CD4-positive, CD25-positive, alpha-beta regulatory T cell (primary cell): Measurements from ENCODE around the gene PNLIPRP1. TPM values are rescaled to one million over a fixed set of nuclear protein-coding genes. Genes with fewer than 3 reads are reported as not detected.

ENCODE experiments used
- ATAC-seq, 2 donors: fragments of 150-1000 bp; cut with Tn5 transposase; one replicate each; pipeline ENCODE4 v1.10.0; 2021; ENCODE audit warnings: low read depth in 2 of 2, moderate number of reproducible peaks in 2 of 2, moderate library complexity in 1 of 2
- DNase-seq, 3 donors: peaks; one replicate each; pipeline versions ENCODE4 v3.0.0 to v3.0.0-alpha.2; 2012 to 2022; ENCODE audit warnings: mixed read lengths in 1 of 3
- H3K27ac ChIP-seq: one replicate; pipeline ENCODE4 v1.7.0; 2013; ENCODE audit warnings: mild to moderate bottlenecking, low read length; ENCODE audit not compliant: insufficient read depth, poor library complexity, severe bottlenecking
- H3K27me3 ChIP-seq: one replicate; pipeline ENCODE4 v1.7.0; 2013; ENCODE audit warnings: low read length; ENCODE audit not compliant: control insufficient read depth, insufficient read depth
- H3K36me3 ChIP-seq: one replicate; pipeline ENCODE4 v1.7.0; 2013; ENCODE audit warnings: mild to moderate bottlenecking, low read length, moderate library complexity; ENCODE audit not compliant: control insufficient read depth, insufficient read depth
- H3K4me1 ChIP-seq: 2 replicates; pipeline ENCODE4 v1.7.0; 2013; ENCODE audit warnings: mild to moderate bottlenecking, low read length; ENCODE audit not compliant: insufficient read depth, control insufficient read depth, poor library complexity, severe bottlenecking
- H3K4me3 ChIP-seq: one replicate; pipeline ENCODE4 v1.7.0; 2013; ENCODE audit warnings: low read depth, mild to moderate bottlenecking, low read length, moderate library complexity
- H3K9me3 ChIP-seq, 2 experiments: 1 replicate in 1 of 2; 2 replicates in 1 of 2; pipeline ENCODE4 v1.7.0; 2013; ENCODE audit warnings: low read length in 2 of 2, mild to moderate bottlenecking in 1 of 2, moderate library complexity in 1 of 2; ENCODE audit not compliant: control insufficient read depth in 2 of 2
- H3K27ac Mint-ChIP-seq, 3 donors: one replicate each; pipeline ENCODE4 v1.8.0; 2020 to 2022; ENCODE audit warnings: mild to moderate bottlenecking in 3 of 3, mixed read lengths in 3 of 3, moderate library complexity in 2 of 3
- H3K27me3 Mint-ChIP-seq: one replicate; pipeline ENCODE4 v1.8.0; 2022; ENCODE audit warnings: mild to moderate bottlenecking, mixed read lengths
- H3K36me3 Mint-ChIP-seq: one replicate; pipeline ENCODE4 v1.8.0; 2020; ENCODE audit warnings: mixed read lengths
- H3K4me1 Mint-ChIP-seq, 4 donors: one replicate each; pipeline ENCODE4 v1.8.0; 2020 to 2022; ENCODE audit warnings: mixed read lengths in 4 of 4, mild to moderate bottlenecking in 1 of 4
- H3K4me3 Mint-ChIP-seq, 4 donors: one replicate each; pipeline ENCODE4 v1.8.0; 2020 to 2022; ENCODE audit warnings: mild to moderate bottlenecking in 4 of 4, mixed read lengths in 4 of 4, moderate library complexity in 3 of 4
- H3K9me3 Mint-ChIP-seq, 7 donors: one replicate each; pipeline ENCODE4 v1.8.0; 2020 to 2022; ENCODE audit warnings: mixed read lengths in 7 of 7, mild to moderate bottlenecking in 3 of 7, moderate library complexity in 2 of 7
- polyA plus RNA-seq, 4 donors: library from polyadenylated mRNA; unstranded; fragments of 300-500 nt; fragmentation: Illumina TruSeq; gene quantifications; one replicate each; pipeline ENCODE4 v1.2.3, GENCODE V29; 2021
- total RNA-seq: library from RNA; stranded (reverse); gene quantifications from one replicate; pipeline ENCODE4 v1.2.3, GENCODE V29; 2022

Gene PNLIPRP1
- total and polyA plus RNA-seq, 5 donors from 2014 or later, result not detected

DNA sequence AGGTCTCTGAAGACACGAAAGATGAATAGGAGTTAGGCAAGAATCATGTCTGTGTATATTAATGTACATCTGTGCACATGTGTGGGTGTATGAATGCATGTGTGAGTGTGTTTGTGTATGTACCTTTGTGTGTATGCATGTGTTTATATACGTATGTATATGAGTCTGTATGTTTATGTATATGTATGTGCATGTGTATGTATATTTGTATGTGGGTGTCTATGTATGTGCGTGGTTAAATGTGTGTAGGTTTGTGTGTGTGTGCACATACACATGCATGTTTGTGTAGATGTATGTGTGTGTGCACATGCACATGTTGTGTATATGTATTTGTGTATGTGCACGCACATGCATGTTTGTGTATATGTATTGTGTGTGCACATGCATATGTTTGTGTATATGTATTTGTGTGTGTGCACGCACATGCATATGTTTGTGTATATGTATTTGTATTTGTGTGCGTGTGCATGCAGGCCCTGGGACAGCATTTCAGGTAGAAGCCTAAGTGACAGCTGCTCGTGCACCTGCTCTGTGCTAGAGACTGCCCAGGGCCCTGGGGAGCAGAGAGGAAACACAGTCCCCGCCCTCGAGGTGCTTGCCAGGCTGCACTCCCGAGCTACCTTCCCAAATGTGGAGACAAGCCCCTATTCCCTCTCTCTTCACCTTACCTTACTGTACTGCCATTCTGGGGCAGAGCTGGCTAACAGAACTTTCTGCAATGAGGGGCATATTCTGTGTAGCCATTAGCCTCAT is 12.1 kb downstream of the PNLIPRP1 start:
- no peak overlapping the region for H3K4me3 Mint-ChIP-seq
- no peaks in the 10 kb centered on the region for H3K4me1 ChIP-seq
- H3K36me3 Mint-ChIP-seq, result no peaks in the 10 kb centered on the region
- H3K9me3 ChIP-seq, result no peaks in the 10 kb centered on the region
- H3K36me3 ChIP-seq, result no peaks in the 10 kb centered on the region
- no peak overlapping the region for H3K4me3 ChIP-seq
- peaks cover 6% of the 10 kb centered on the region for H3K27me3 Mint-ChIP-seq
- ATAC-seq (no peak), DNase-seq (no peak)
- H3K4me1 Mint-ChIP-seq, result no peaks in the 10 kb centered on the region
- no peak overlapping the region for H3K27ac ChIP-seq
- no peaks in the 10 kb centered on the region for H3K27me3 ChIP-seq
- H3K9me3 Mint-ChIP-seq, result peaks cover 0 to 3% (median 0%) of the 10 kb centered on the region in 7 donors
- H3K27ac Mint-ChIP-seq, result no peak overlapping the region

GRCh38 chr10:116606061-116606483 is 15.3 kb downstream of the PNLIPRP1 start:
- no peaks in the 10 kb centered on the region for H3K9me3 ChIP-seq
- Mint-ChIP-seq H3K9me3 (peaks cover 0 to 3% (median 0%) of the 10 kb centered on the region in 7 donors), H3K36me3 (no peaks in the 10 kb centered on the region), H3K4me3 (no peak overlapping the region), H3K27ac (no peak overlapping the region), H3K27me3 (peaks cover 15% of the 10 kb centered on the region), H3K4me1 (no peaks in the 10 kb centered on the region)
- H3K27ac ChIP-seq, result no peak overlapping the region
- ATAC-seq (no peak), DNase-seq (no peak)
- H3K36me3 ChIP-seq, result no peaks in the 10 kb centered on the region
- no peaks in the 10 kb centered on the region for H3K27me3 ChIP-seq
- no peaks in the 10 kb centered on the region for H3K4me1 ChIP-seq
- no peak overlapping the region for H3K4me3 ChIP-seq

GRCh38 chr10:116607336-116607735 is 16.6 kb downstream of the PNLIPRP1 start:
- no peak overlapping the region for H3K27ac Mint-ChIP-seq
- H3K9me3 Mint-ChIP-seq, result peaks cover 0 to 3% (median 0%) of the 10 kb centered on the region in 7 donors
- Histone ChIP-seq H3K27me3 (no peaks in the 10 kb centered on the region), H3K4me1 (no peaks in the 10 kb centered on the region), H3K9me3 (no peaks in the 10 kb centered on the region), H3K36me3 (no peaks in the 10 kb centered on the region), H3K4me3 (no peak overlapping the region), H3K27ac (no peak overlapping the region)
- no peak for ATAC-seq
- no peak for DNase-seq
- no peaks in the 10 kb centered on the region for H3K36me3 Mint-ChIP-seq
- no peaks in the 10 kb centered on the region for H3K4me1 Mint-ChIP-seq
- H3K27me3 Mint-ChIP-seq, result peaks cover 15% of the 10 kb centered on the region
- no peak overlapping the region for H3K4me3 Mint-ChIP-seq

GRCh38 chr10:116608686-116609594 is 18.2 kb downstream of the PNLIPRP1 start:
- Histone ChIP-seq H3K27me3 (no peaks in the 10 kb centered on the region), H3K9me3 (no peaks in the 10 kb centered on the region), H3K27ac (no peak overlapping the region), H3K4me3 (no peak overlapping the region), H3K4me1 (no peaks in the 10 kb centered on the region), H3K36me3 (no peaks in the 10 kb centered on the region)
- Mint-ChIP-seq H3K4me3 (no peak overlapping the region), H3K27me3 (peaks cover 15% of the 10 kb centered on the region), H3K36me3 (no peaks in the 10 kb centered on the region), H3K4me1 (no peaks in the 10 kb centered on the region), H3K9me3 (peaks cover 0 to 3% (median 0%) of the 10 kb centered on the region in 7 donors), H3K27ac (peak overlapping the region in 1 of 3 donors; percentile 10)
- ATAC-seq (no peak), DNase-seq (no peak)

GRCh38 chr10:116610443-116611152 is 19.8 kb downstream of the PNLIPRP1 start:
- Histone ChIP-seq H3K4me3 (no peak overlapping the region), H3K9me3 (no peaks in the 10 kb centered on the region), H3K4me1 (no peaks in the 10 kb centered on the region), H3K36me3 (no peaks in the 10 kb centered on the region), H3K27me3 (no peaks in the 10 kb centered on the region), H3K27ac (no peak overlapping the region)
- ATAC-seq (no peak), DNase-seq (no peak)
- Mint-ChIP-seq H3K27me3 (peaks cover 10% of the 10 kb centered on the region), H3K4me1 (no peaks in the 10 kb centered on the region), H3K4me3 (no peak overlapping the region), H3K9me3 (peaks cover 0 to 3% (median 0%) of the 10 kb centered on the region in 7 donors), H3K27ac (no peak overlapping the region), H3K36me3 (no peaks in the 10 kb centered on the region)

DNA sequence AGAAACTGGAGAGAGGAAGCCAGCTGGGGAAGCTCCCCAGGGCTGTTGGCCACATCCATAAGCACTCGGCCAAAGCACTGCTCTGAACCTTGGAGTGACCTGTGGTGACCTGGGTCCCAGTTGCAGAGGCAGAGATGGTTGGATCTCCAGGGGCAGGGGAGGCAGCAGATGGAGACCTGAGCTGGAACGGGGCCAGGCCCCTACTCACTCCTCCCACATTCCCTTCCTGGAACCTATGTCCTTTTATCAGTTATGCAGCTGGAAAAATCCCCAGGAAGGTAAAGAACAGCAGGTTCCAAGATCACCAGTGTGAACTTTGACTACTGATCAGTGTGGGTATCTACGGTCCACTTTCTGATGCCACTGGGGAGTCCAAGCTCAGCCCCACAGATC is 20.4 kb downstream of the PNLIPRP1 start:
- Mint-ChIP-seq H3K27me3 (peaks cover 9% of the 10 kb centered on the region), H3K27ac (no peak overlapping the region)
- no peak for ATAC-seq

GRCh38 chr10:116612107-116612769 is 21.5 kb downstream of the PNLIPRP1 start:
- Histone ChIP-seq H3K4me1 (no peaks in the 10 kb centered on the region), H3K36me3 (no peaks in the 10 kb centered on the region), H3K9me3 (no peaks in the 10 kb centered on the region), H3K27me3 (no peaks in the 10 kb centered on the region), H3K4me3 (no peak overlapping the region), H3K27ac (no peak overlapping the region)
- peaks cover 9% of the 10 kb centered on the region for H3K27me3 Mint-ChIP-seq
- no peaks in the 10 kb centered on the region for H3K9me3 Mint-ChIP-seq
- H3K4me3 Mint-ChIP-seq, result no peak overlapping the region
- H3K36me3 Mint-ChIP-seq, result no peaks in the 10 kb centered on the region
- peak overlapping the region in 1 of 3 donors; percentile 33 for H3K27ac Mint-ChIP-seq
- no peak for DNase-seq
- no peak for ATAC-seq
- no peaks in the 10 kb centered on the region for H3K4me1 Mint-ChIP-seq

More for the DNA sequence above, 20.4 kb downstream of the PNLIPRP1 start:
- Histone ChIP-seq H3K36me3 (no peaks in the 10 kb centered on the region), H3K27me3 (no peaks in the 10 kb centered on the region), H3K4me3 (no peak overlapping the region), H3K4me1 (no peaks in the 10 kb centered on the region), H3K27ac (no peak overlapping the region), H3K9me3 (no peaks in the 10 kb centered on the region)
- H3K4me1 Mint-ChIP-seq, result no peaks in the 10 kb centered on the region
- no peaks in the 10 kb centered on the region for H3K9me3 Mint-ChIP-seq
- no peak for DNase-seq
- H3K36me3 Mint-ChIP-seq, result no peaks in the 10 kb centered on the region
- no peak overlapping the region for H3K4me3 Mint-ChIP-seq
